ENCODE results near the gene DPM3.

DPM3 gene

GRCh38 chr1:155135415-155136028 is 4.8 kb downstream of the DPM3 start, which contains the start of gene SLC50A1 (continued):
- no peak; the same call in 1 of the 2 replicates for TF ChIP-seq ZNF580 (tag by site-specific recombination; IDR thresholded peaks at IDR 0.05)
- TF ChIP-seq ZNF843 (tag by site-specific recombination; IDR thresholded peaks at IDR 0.05) = 0 out of 2 replicates have a peak, but pooled peaks have one; percentile 4
- TF ChIP-seq KLF1 (tag by site-specific recombination; IDR thresholded peaks at IDR 0.05) = peak; percentile 0; the same call in 1 of the 2 replicates
- TF ChIP-seq ZEB2 (tag by site-specific recombination; IDR thresholded peaks at IDR 0.05) = peak; percentile 77
- peak; percentile 24; the same call in 1 of the 2 replicates for TF ChIP-seq KLF9 (tag by site-specific recombination; IDR thresholded peaks at IDR 0.05; ENCODE audit: low read depth)
- no peak; the same call in 1 of the 2 replicates for TF ChIP-seq ZNF391 (tag by site-specific recombination; IDR thresholded peaks at IDR 0.05; ENCODE audit: borderline replicate concordance, low read depth)
- no peak for TF ChIP-seq TCF7L2 (IDR thresholded peaks at IDR 0.05; ENCODE audit: borderline replicate concordance, low read depth, low read length)
- TF ChIP-seq GLIS2 (tag by site-specific recombination; IDR thresholded peaks at IDR 0.05) = no peak
- TF ChIP-seq ZNF529 (tag by site-specific recombination; IDR thresholded peaks at IDR 0.05; ENCODE audit: insufficient replicate concordance) = no peak
- TF ChIP-seq ZNF571 (tag by site-specific recombination; IDR thresholded peaks at IDR 0.05) = no peak
- 0 out of 2 replicates have a peak, but pooled peaks have one; percentile 61 for TF ChIP-seq ZBTB17 (tag by site-specific recombination; IDR thresholded peaks at IDR 0.05)
- TF ChIP-seq BCL6B (tag by site-specific recombination; IDR thresholded peaks at IDR 0.05) = no peak
- TF ChIP-seq ZBTB44 (tag by site-specific recombination; IDR thresholded peaks at IDR 0.05) = peak; percentile 59; the same call in 1 of the 2 replicates
- no peak for TF ChIP-seq PRDM1 (tag by site-specific recombination; IDR thresholded peaks at IDR 0.05)
- TF ChIP-seq ZNF670 (tag by site-specific recombination; IDR thresholded peaks at IDR 0.05; ENCODE audit: low read depth) = no peak
- TF ChIP-seq ZNF26 (tag by site-specific recombination; IDR thresholded peaks at IDR 0.05) = no peak
- peak; percentile 67 for TF ChIP-seq ZNF335 (tag by site-specific recombination; conservative IDR thresholded peaks at IDR 0.05)
- TF ChIP-seq ZNF16 (tag by site-specific recombination; IDR thresholded peaks at IDR 0.05; ENCODE audit: low read depth) = no peak
- no peak; the same call in 1 of the 2 replicates for TF ChIP-seq KLF16 (tag by site-specific recombination; IDR thresholded peaks at IDR 0.05)
- TF ChIP-seq ZSCAN16 (tag by site-specific recombination; IDR thresholded peaks at IDR 0.05) = no peak
- no peak for TF ChIP-seq PRDM6 (tag by site-specific recombination; IDR thresholded peaks at IDR 0.05)
- TF ChIP-seq IKZF3 (tag by site-specific recombination; IDR thresholded peaks at IDR 0.05) = peak; percentile 56; the same call in 1 of the 2 replicates
- no peak for TF ChIP-seq ZNF18 (tag by site-specific recombination; IDR thresholded peaks at IDR 0.05)
- TF ChIP-seq PRDM2 (tag by site-specific recombination; IDR thresholded peaks at IDR 0.05; ENCODE audit: borderline replicate concordance) = no peak
- TF ChIP-seq ZNF610 (tag by site-specific recombination; IDR thresholded peaks at IDR 0.05; ENCODE audit: borderline replicate concordance) = no peak; the same call in 1 of the 2 replicates
